DMS79 (cell line): ENCODE measurements around the gene PPFIBP2.

Experiments used
- DNase-seq: peaks from one replicate; lab custom pipeline; 2025; lab: John Stamatoyannopoulos, UW

PPFIBP2 gene

GRCh38 chr11:7527029-7527428, 13.2 kb downstream of the PPFIBP2 start:
- no peak for DNase-seq

- no peak for DNase-seq
Observed at GRCh38 chr11:7528514-7529049, 14.8 kb downstream of the PPFIBP2 start.

GRCh38 chr11:7530013-7530640, 16.3 kb downstream of the PPFIBP2 start:
- no peak for DNase-seq

- DNase-seq, result no peak
Observed at GRCh38 chr11:7531011-7531410, 17.2 kb downstream of the PPFIBP2 start.

- no peak for DNase-seq
Observed at GRCh38 chr11:7532405-7533145, 18.8 kb downstream of the PPFIBP2 start.

- no peak for DNase-seq
Observed at GRCh38 chr11:7533199-7534041, 19.6 kb downstream of the PPFIBP2 start.

GRCh38 chr11:7534042-7534378, 20.2 kb downstream of the PPFIBP2 start:
- DNase-seq, result no peak

- DNase-seq, result no peak
Observed at GRCh38 chr11:7536100-7536499, 22.3 kb downstream of the PPFIBP2 start.

- no peak for DNase-seq
Observed at GRCh38 chr11:7537265-7537664, 23.5 kb downstream of the PPFIBP2 start.

- DNase-seq, result no peak
Observed at GRCh38 chr11:7538031-7538430, 24.2 kb downstream of the PPFIBP2 start.

GRCh38 chr11:7538466-7539454, 25.0 kb downstream of the PPFIBP2 start:
- DNase-seq, result no peak

- no peak for DNase-seq
Observed at GRCh38 chr11:7540830-7541555, 27.2 kb downstream of the PPFIBP2 start.

- DNase-seq, result no peak
Observed at GRCh38 chr11:7543302-7543701, 29.5 kb downstream of the PPFIBP2 start.

GRCh38 chr11:7544021-7544420, 30.2 kb downstream of the PPFIBP2 start:
- DNase-seq, result no peak

GRCh38 chr11:7545611-7546010, 31.8 kb downstream of the PPFIBP2 start:
- DNase-seq, result no peak

GRCh38 chr11:7546324-7546791, 32.6 kb downstream of the PPFIBP2 start:
- no peak for DNase-seq

- no peak for DNase-seq
Observed at GRCh38 chr11:7547687-7548086, 33.9 kb downstream of the PPFIBP2 start.

GRCh38 chr11:7548659-7549274, 35.0 kb downstream of the PPFIBP2 start:
- no peak for DNase-seq

- no peak for DNase-seq
Observed at GRCh38 chr11:7549681-7550080, 35.9 kb downstream of the PPFIBP2 start.

GRCh38 chr11:7551571-7551970, 37.8 kb downstream of the PPFIBP2 start:
- no peak for DNase-seq
